NCI-H2196 (cell line): ENCODE data around the gene HBE1.

Experiments
- DNase-seq: peaks from one replicate; lab custom pipeline; 2025; ENCODE audit not compliant: unreplicated experiment; lab: John Stamatoyannopoulos, UW

HBE1 gene

GRCh38 chr11:5235364-5236095 is 34.2 kb downstream of the HBE1 start:
- DNase-seq: no peak

GRCh38 chr11:5234381-5234834 is 35.3 kb downstream of the HBE1 start, which contains the start of gene HBD:
HBD (minus strand) TSS chr11:5234483; CDS start chr11:5234433, 50 bp downstream.
- no peak for DNase-seq

GRCh38 chr11:5233307-5233706 is 36.4 kb downstream of the HBE1 start:
- DNase-seq: no peak

- DNase-seq: no peak
These were observed 36.9 kb downstream of the HBE1 start for GRCh38 chr11:5232821-5233220.

- no peak for DNase-seq
These were observed 37.6 kb downstream of the HBE1 start for GRCh38 chr11:5232176-5232575.

GRCh38 chr11:5231111-5231510 is 38.6 kb downstream of the HBE1 start:
- DNase-seq: no peak

GRCh38 chr11:5230266-5230665 is 39.5 kb downstream of the HBE1 start:
- no peak for DNase-seq

GRCh38 chr11:5229796-5230195 is 39.9 kb downstream of the HBE1 start:
- no peak for DNase-seq

GRCh38 chr11:5229356-5229755 is 40.4 kb downstream of the HBE1 start:
- DNase-seq: no peak

GRCh38 chr11:5228124-5228523 is 41.6 kb downstream of the HBE1 start:
- no peak for DNase-seq

- no peak for DNase-seq
These were observed 42.1 kb downstream of the HBE1 start for GRCh38 chr11:5227681-5228080.

GRCh38 chr11:5226732-5227310 is 42.9 kb downstream of the HBE1 start, which contains the start of gene HBB:
HBB (minus strand) TSS chr11:5227071; CDS start chr11:5227021, 50 bp downstream.
- DNase-seq: no peak

- DNase-seq: no peak
These were observed 44.3 kb downstream of the HBE1 start for GRCh38 chr11:5225480-5225871.

- DNase-seq: no peak
These were observed 44.9 kb downstream of the HBE1 start for GRCh38 chr11:5224538-5225479.

- no peak for DNase-seq
These were observed 46.1 kb downstream of the HBE1 start for GRCh38 chr11:5223686-5224085.

GRCh38 chr11:5223146-5223545 is 46.6 kb downstream of the HBE1 start:
- DNase-seq: no peak
